B cell (primary cell): Measurements from ENCODE around the gene POLRMT. TPM values are rescaled to one million over a fixed set of nuclear protein-coding genes. Genes with fewer than 3 reads are reported as not detected.

Experiments used
- ATAC-seq: fragments of 200-7000 bp; cut with Tn5 transposase; one replicate; pipeline ENCODE4 v1.10.0; 2021; ENCODE audit warnings: low read depth, mild to moderate bottlenecking, moderate number of reproducible peaks, moderate library complexity
- CTCF ChIA-PET: fragments of 350-600 bp; sonication (Branson Sonifier 250); formaldehyde crosslinking; loops from one replicate; lab custom pipeline; 2021; ENCODE audit warnings: antibody characterized with exemption, inconsistent platforms; lab: Charles Lee
- POLR2A ChIA-PET: fragments of 350-600 bp; sonication (Branson Sonifier 250); formaldehyde crosslinking; loops from one replicate; lab custom pipeline; 2021; ENCODE audit warnings: antibody characterized with exemption; lab: Charles Lee
- DNase-seq: peaks from one replicate; pipeline ENCODE4 v3.0.0; 2013
- H2AFZ ChIP-seq: 2 replicates; pipeline ENCODE4 v1.6.1; 2012; ENCODE audit warnings: mild to moderate bottlenecking, low read depth, low read length; ENCODE audit not compliant: insufficient read depth, poor library complexity, severe bottlenecking
- H3K27ac ChIP-seq, 2 donors: 1 replicate in 1 of 2; 2 replicates in 1 of 2; pipeline ENCODE4 v1.5.1; 2012 to 2013; ENCODE audit warnings: low read length in 2 of 2, mild to moderate bottlenecking in 2 of 2, moderate library complexity in 1 of 2
- H3K27me3 ChIP-seq, 4 experiments: fragments of 200-600 bp in 1 of 4; sonication (generic) in 1 of 4; replicated peaks in 1 of 4; 1 replicate in 2 of 4; 2 replicates in 2 of 4; pipeline versions ENCODE4 v1.6.1 to v1.7.0; 2013 to 2016; ENCODE audit warnings: low read length in 3 of 4, mild to moderate bottlenecking in 2 of 4, mixed read lengths in 1 of 4, moderate library complexity in 1 of 4; ENCODE audit not compliant: insufficient read depth in 4 of 4, control insufficient read depth in 3 of 4; ENCODE audit errors: control extremely low read depth in 1 of 4
- H3K36me3 ChIP-seq, 2 experiments: replicated peaks in 1 of 2; 1 replicate in 1 of 2; 2 replicates in 1 of 2; pipeline versions ENCODE4 v1.6.1 to v1.7.1; 2013; ENCODE audit warnings: low read length in 1 of 2; ENCODE audit not compliant: insufficient read depth in 2 of 2, control insufficient read depth in 1 of 2; ENCODE audit errors: control extremely low read depth in 1 of 2, extremely low read depth in 1 of 2
- H3K4me1 ChIP-seq, 2 donors: fragments of 200-600 bp in 1 of 2; sonication (generic) in 1 of 2; 1 replicate in 1 of 2; 2 replicates in 1 of 2; pipeline versions ENCODE4 v1.5.1 to v1.6.1; 2013 to 2017; ENCODE audit warnings: low read length in 2 of 2; ENCODE audit not compliant: control insufficient read depth in 2 of 2, insufficient read depth in 2 of 2
- H3K4me2 ChIP-seq: replicated peaks from 2 replicates; pipeline ENCODE3; 2012; ENCODE audit warnings: mild to moderate bottlenecking, low read depth, low read length; ENCODE audit not compliant: poor library complexity, severe bottlenecking
- H3K4me3 ChIP-seq, 5 experiments: fragments of 200-600 bp in 1 of 5; sonication (generic) in 1 of 5; 1 replicate in 3 of 5; 2 replicates in 2 of 5; pipeline versions ENCODE4 v1.5.1 to v1.7.0; 2011 to 2016; ENCODE audit warnings: low read length in 4 of 5, mild to moderate bottlenecking in 4 of 5, low read depth in 2 of 5, control low read depth in 1 of 5, moderate library complexity in 1 of 5; ENCODE audit not compliant: insufficient read depth in 1 of 5; ENCODE audit errors: control extremely low read depth in 1 of 5, extremely low read depth in 1 of 5
- H3K79me2 ChIP-seq: fragments of 200-600 bp; sonication (generic); one replicate; pipeline ENCODE4 v1.6.0; 2016; ENCODE audit warnings: low read length; ENCODE audit not compliant: control insufficient read depth, insufficient read depth
- H3K9ac ChIP-seq: fragments of 200-600 bp; sonication (generic); 2 replicates; pipeline ENCODE4 v1.6.1; 2017; ENCODE audit warnings: mild to moderate bottlenecking, low read length, moderate library complexity
- H3K9me3 ChIP-seq, 3 donors: one replicate each; pipeline versions ENCODE4 v1.6.1 to v1.7.1; 2013; ENCODE audit warnings: low read length in 2 of 3; ENCODE audit not compliant: control insufficient read depth in 2 of 3, insufficient read depth in 1 of 3; ENCODE audit errors: control extremely low read depth in 1 of 3
- H4K20me1 ChIP-seq: 2 replicates; pipeline ENCODE4 v1.6.0; 2012; ENCODE audit warnings: mild to moderate bottlenecking, low read length; ENCODE audit not compliant: insufficient read depth, control insufficient read depth, poor library complexity, severe bottlenecking
- H3K27ac Mint-ChIP-seq: one replicate; pipeline ENCODE4 v1.8.0; 2021; ENCODE audit warnings: mixed read lengths
- H3K27me3 Mint-ChIP-seq: one replicate; pipeline ENCODE4 v1.8.0; 2021; ENCODE audit warnings: mixed read lengths
- H3K4me1 Mint-ChIP-seq: one replicate; pipeline ENCODE4 v1.8.0; 2021; ENCODE audit warnings: mixed read lengths
- H3K4me3 Mint-ChIP-seq: one replicate; pipeline ENCODE4 v1.8.0; 2021; ENCODE audit warnings: mixed read lengths
- H3K9me3 Mint-ChIP-seq: one replicate; pipeline ENCODE4 v1.8.0; 2022; ENCODE audit warnings: mixed read lengths; ENCODE audit not compliant: insufficient read depth
- EZH2 ChIP-seq: IDR thresholded peaks from 2 replicates; pipeline ENCODE4 v1.6.1; 2012; ENCODE audit warnings: borderline replicate concordance, low read depth, mild to moderate bottlenecking, moderate library complexity, low read length; ENCODE audit not compliant: insufficient read depth, poor library complexity, severe bottlenecking
- WGBS: methylation state at CpG from one replicate; pipeline ENCODE4 v1.1.5; 2013; ENCODE audit warnings: missing lambda C conversion rate; ENCODE audit not compliant: insufficient coverage; 5-methylcytosine and 5-hydroxymethylcytosine counted together
- intact Hi-C: fragments of 100-400 bp; cut with micrococcal nuclease; formaldehyde crosslinking; loops from one replicate; pipeline ENCODE4 v1.10.0; 2022
- polyA plus RNA-seq: library from polyadenylated mRNA; depleted of rRNA; stranded (reverse); fragments of >200 nt; gene quantifications from 2 replicates; pipeline ENCODE4 v1.2.3, GENCODE V29; 2012
- total RNA-seq, 2 donors: library from RNA; stranded (reverse); fragments of 120-200 nt in 1 of 2; gene quantifications; 1 replicate in 1 of 2; 2 replicates in 1 of 2; pipeline versions ENCODE4 v1.2.3 to v1.2.4, GENCODE V29; 2013 to 2022
- TF ChIP-seq, protein P1 (sequence below): fragments of 200-600 bp; IDR thresholded peaks from one replicate; pipeline ENCODE4 v1.8.0; 2022; ENCODE audit warnings: antibody characterized with exemption, mild to moderate bottlenecking

The POLRMT gene
- total and polyA plus RNA-seq, 2 donors (not counting 1 experiment from before 2014, with no cell fraction given): 77.8 to 98.0 TPM

DNA sequence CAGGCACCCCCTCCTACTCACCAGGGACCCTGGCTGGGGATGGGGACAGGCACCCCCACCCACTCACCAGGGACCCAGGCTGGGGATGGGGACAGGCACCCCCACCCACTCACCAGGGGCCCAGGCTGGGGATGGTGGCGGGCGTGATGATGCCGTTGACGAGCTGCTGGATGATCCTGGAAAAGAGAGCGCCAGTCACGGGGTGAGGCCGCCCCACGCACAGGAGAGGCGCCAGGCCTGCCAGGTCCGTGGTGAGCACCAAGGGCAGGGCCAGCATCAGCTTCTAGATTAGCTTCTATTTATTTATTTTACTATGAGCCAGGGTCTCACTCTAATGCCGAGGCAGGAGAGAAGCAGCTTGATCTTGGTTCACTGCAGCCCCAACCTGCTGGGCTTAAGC, 16.8 kb upstream of the POLRMT start:
- Mint-ChIP-seq H3K4me3 (no peak overlapping the region), H3K27me3 (no peaks in the 10 kb centered on the region), H3K4me1 (peaks cover 12% of the 10 kb centered on the region), H3K27ac (no peak overlapping the region), H3K9me3 (no peaks in the 10 kb centered on the region)
- intact Hi-C loops: no loop called here
- ChIA-PET CTCF (no interaction called here), POLR2A (interaction anchor here (0.8 kb wide), 1 partner anchor 9 kb away, joined by 3 read pairs; no protein-coding TSS in a partner anchor)
- WGBS: 97% methylated on average over 8 of the region's 11 CpGs
- Histone ChIP-seq H3K27me3 (no peaks in the 10 kb centered on the region), H3K27ac (no peak overlapping the region), H3K4me3 (no peak overlapping the region), H3K4me2 (no peak overlapping the region), H2AFZ (no peak overlapping the region), H4K20me1 (peaks cover 94% of the 10 kb centered on the region), H3K9me3 (no peaks in the 10 kb centered on the region), H3K79me2 (peaks cover 51% of the 10 kb centered on the region), H3K4me1 (no peaks in the 10 kb centered on the region), H3K36me3 (peaks cover 0 to 56% of the 10 kb centered on the region in 2 experiments), H3K9ac (no peak overlapping the region)
- TF ChIP-seq EZH2: no peak
- TF ChIP-seq, protein P1, sequence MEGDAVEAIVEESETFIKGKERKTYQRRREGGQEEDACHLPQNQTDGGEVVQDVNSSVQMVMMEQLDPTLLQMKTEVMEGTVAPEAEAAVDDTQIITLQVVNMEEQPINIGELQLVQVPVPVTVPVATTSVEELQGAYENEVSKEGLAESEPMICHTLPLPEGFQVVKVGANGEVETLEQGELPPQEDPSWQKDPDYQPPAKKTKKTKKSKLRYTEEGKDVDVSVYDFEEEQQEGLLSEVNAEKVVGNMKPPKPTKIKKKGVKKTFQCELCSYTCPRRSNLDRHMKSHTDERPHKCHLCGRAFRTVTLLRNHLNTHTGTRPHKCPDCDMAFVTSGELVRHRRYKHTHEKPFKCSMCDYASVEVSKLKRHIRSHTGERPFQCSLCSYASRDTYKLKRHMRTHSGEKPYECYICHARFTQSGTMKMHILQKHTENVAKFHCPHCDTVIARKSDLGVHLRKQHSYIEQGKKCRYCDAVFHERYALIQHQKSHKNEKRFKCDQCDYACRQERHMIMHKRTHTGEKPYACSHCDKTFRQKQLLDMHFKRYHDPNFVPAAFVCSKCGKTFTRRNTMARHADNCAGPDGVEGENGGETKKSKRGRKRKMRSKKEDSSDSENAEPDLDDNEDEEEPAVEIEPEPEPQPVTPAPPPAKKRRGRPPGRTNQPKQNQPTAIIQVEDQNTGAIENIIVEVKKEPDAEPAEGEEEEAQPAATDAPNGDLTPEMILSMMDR: no peak
- no peak for DNase-seq
- no peak for ATAC-seq

DNA sequence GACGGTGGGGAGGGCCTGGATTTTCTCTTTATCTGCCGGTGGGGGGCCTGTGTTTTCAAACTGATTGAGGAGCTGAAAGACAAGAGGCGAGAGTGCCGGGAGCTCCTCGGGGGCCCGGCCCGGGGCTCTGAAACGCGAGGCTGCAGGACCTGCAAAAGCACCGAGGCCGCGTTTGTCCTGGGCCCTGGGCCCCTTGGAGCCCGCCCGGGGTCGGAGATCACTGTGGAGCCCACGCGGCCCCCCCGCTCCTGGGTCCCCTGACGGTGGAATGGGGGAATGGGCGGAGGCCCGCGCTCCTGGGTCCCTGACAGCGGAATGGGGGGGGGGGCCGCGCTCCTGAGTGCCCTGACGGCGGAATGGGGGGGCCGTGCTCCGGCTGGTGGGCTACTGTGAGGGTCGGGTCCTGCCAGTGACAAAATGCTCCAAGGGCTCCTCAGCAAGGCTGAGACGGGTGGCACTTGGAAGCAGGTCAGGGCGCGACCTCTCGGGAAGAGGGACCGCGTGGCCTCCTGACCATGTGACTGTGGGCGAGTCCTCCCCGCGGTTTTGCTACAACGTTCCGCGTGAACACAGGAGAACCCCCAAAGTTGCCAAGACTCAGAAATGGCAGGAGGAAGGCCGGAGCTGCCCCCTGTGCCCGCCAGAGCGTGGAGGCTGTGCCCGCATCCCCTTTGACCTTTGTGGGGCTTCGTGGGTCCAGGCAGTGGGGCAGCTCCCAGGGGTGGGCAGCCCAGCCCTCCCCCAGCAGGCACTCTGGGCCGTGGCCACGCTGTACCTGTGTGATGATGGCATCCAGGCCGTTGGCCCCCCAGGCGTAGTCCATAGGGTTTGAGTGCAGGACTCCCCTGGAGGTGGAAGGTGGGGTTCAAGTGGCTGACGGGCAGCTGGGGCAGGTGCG, 15.8 kb upstream of the POLRMT start:
- no peak overlapping the region for H3K4me3 Mint-ChIP-seq
- H3K9me3 ChIP-seq: no peaks in the 10 kb centered on the region
- no peak overlapping the region for H3K4me3 ChIP-seq
- H3K9me3 Mint-ChIP-seq: no peaks in the 10 kb centered on the region
- TF ChIP-seq EZH2: no peak
- TF ChIP-seq, protein P1: no peak
- no peak overlapping the region for H3K27ac ChIP-seq
- WGBS: 95% methylated on average over 46 of the region's 53 CpGs
- no peak overlapping the region for H3K27ac Mint-ChIP-seq
- H3K4me1 ChIP-seq: no peaks in the 10 kb centered on the region
- H3K4me1 Mint-ChIP-seq: peaks cover 8% of the 10 kb centered on the region
- H3K27me3 Mint-ChIP-seq: no peaks in the 10 kb centered on the region
- peaks cover 92% of the 10 kb centered on the region for H4K20me1 ChIP-seq
- H2AFZ ChIP-seq: no peak overlapping the region
- H3K4me2 ChIP-seq: no peak overlapping the region
- ChIA-PET CTCF (no interaction called here), POLR2A (interaction anchor here (0.6 to 1.3 kb wide), 2 partner anchors 11 to 14 kb away, joined by 3 to 6 read pairs; partner anchors contain the start of gene RNF126)
- peaks cover 0 to 63% of the 10 kb centered on the region in 2 experiments for H3K36me3 ChIP-seq
- H3K27me3 ChIP-seq: no peaks in the 10 kb centered on the region
- intact Hi-C loops: no loop called here
- no peak overlapping the region for H3K9ac ChIP-seq
- ATAC-seq: no peak
- peaks cover 41% of the 10 kb centered on the region for H3K79me2 ChIP-seq
- no peak for DNase-seq
